ENCODE measurements around the gene LMNTD1. TPM values are rescaled to one million over a fixed set of nuclear protein-coding genes. Genes with fewer than 3 reads are reported as not detected.
A peak's percentile ranks its signal among the peaks of the same experiment; 100 is the strongest.
"Not testable (repeated sequence)": the region's sequence is repeated elsewhere in the genome, so short reads cannot be mapped to it uniquely, and the experiment has no call there.

The LMNTD1 gene, protein sequence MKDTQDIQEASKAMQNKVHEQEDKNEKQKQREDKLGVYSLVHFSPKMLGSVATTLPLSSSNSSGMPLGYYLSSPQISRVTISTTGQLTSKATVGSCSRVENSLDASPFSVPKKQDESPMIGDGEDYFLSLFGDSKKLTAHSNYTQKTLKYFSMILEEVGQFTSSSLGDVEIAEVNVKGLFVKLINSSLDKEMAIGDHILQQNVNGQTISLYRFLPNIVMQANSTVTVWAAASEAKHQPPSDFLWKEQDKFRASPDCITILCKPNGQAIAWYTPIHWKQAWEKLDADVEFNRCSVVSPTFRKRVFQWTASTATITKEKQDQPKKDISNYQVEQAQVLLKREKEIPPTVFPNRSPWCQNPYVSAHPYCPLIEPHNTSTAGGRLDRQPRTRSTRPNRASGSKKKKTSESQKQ
- polyA plus RNA-seq (2013, experiment 1 of 2; ENCODE audit: insufficient read length): 0.47 TPM
- 0.52 TPM for polyA plus RNA-seq (2013, experiment 2 of 2; ENCODE audit: insufficient read length)

DNA sequence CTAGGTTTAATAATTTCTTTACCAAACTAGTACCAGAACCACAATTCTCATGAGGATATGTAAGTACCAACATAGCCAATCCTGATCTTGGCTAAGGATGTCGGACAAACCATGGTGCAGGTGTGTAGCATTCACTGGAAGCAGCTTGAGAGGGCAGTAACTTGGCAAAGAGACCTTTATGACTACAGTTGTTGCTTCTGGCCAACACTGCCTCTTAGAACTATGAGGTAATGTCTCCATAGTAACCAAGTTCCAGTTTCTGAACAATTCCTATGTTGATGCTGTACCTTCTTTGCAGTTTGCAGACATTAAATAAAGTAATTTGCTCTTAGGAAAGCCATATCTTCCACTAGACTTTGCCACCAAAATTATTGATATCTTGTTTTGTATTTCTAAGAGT, at the start of gene LMNTD1:
Gene LMNTD1 (minus strand): TSS at position 186 of the 400 bp plus-strand sequence. CDS start 324 bp downstream, outside the sequence.
- peak; percentile 38 for DNase-seq

DNA sequence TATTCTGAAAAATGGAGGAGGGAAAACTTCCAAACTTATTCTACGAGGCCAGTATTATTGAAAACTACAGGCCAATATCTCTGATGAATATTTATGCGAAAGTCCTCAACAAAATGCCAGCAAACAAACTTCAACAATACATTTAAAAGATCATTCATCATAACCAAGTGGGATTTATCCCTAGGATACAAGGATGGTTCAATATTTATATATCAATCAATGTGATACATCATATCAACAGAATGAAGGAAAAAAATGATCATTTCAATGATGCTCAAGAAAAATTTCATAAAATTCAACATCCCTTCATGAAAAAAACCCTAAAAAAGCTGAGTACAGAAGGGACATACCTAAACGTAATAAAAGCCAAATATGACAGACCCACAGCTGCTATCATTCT, 45.9 kb upstream of the LMNTD1 start:
- DNase-seq: no peak

DNA sequence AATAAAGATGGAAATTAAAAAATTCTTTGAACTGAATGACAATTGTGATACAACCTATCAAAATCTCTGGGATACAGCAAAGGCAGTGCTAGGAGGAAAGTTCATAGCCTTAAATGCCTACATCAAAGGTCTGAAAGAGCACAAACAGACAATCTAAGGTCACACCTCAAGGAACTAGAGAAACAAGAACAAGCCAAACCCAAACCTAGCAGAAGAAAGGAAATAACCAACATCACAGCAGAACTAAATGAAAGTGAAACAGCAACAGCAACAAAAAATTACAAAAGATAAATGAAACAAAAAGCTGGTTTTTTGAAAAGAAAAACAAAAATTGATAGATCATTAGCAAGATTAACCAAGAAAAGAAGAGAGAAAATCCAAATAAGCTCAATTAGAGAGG, 42.4 kb upstream of the LMNTD1 start:
- not testable (repeated sequence) for DNase-seq

DNA sequence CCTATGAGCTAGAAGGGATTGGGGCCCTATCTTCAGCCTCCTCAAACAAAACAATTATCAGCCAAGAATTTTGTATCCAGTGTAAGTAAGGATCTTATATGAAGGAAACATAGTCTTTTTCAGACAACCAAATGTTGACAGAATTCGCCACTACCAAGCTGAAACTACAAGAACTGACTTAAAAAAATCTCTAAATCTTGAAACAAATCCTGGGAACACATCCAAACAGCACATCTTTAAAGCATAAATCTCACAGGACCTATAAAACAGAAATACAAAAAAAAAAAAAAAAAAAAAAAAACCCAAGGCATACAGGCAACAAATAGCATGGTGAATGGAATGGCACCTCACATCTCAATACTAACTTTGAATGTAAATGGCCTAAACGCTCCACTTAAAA, 41.3 kb upstream of the LMNTD1 start:
- no peak for DNase-seq

DNA sequence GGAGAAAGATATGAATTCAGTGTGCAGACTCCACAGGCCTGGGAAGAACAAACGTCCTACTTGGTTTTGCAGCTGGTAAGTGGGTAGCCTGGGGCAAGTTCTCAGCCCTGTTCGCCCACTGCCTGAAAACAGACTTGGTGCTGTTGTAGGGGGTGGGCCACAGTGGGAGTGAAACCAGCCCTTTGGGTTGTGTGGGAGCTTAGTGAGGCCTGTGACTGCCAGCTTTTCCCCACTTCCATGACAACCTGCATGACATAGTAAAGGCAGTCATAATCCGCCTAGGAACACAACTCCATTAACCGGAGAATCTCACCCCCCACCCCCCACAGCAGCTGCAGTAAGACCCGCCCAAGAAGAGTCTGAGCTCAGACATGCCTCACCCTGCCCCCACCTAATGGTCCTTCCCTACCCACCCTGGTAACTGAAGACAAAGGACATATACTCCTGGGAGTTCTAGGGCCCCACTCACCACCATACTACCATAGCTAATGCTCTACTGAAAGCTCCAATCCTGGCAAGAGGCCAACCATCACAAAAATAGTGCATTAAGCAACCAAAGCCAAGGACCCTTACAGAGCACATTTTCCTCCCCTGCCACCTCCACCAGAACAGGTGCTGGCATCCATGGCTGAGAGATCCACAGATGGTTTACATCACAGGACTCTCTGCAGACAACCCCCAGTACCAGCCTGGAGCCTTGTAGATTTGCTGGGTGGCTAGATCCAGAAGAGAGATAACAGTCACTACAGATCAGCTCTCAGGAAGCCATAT, 39.8 kb upstream of the LMNTD1 start:
- DNase-seq: no peak

DNA sequence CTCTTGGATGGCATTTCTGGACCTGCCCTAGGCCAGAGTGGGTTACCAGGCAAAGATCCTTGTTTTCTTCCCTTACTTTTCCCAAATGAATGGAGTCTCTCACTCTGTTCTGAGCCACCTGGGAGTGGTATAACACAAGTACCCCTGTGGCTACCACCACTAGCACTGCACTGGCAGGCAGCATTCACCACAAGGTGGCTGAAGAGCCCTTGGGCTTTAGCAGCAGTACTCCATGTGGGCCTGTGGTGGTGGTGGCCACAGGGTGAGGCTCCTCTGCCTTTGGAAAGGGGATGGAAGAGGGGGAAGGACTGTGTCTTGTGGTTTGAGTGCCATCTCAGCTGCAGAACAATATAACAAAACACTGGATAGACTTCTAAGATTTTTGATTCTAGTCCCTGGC, 38.1 kb upstream of the LMNTD1 start:
- peak; percentile 14 for DNase-seq

DNA sequence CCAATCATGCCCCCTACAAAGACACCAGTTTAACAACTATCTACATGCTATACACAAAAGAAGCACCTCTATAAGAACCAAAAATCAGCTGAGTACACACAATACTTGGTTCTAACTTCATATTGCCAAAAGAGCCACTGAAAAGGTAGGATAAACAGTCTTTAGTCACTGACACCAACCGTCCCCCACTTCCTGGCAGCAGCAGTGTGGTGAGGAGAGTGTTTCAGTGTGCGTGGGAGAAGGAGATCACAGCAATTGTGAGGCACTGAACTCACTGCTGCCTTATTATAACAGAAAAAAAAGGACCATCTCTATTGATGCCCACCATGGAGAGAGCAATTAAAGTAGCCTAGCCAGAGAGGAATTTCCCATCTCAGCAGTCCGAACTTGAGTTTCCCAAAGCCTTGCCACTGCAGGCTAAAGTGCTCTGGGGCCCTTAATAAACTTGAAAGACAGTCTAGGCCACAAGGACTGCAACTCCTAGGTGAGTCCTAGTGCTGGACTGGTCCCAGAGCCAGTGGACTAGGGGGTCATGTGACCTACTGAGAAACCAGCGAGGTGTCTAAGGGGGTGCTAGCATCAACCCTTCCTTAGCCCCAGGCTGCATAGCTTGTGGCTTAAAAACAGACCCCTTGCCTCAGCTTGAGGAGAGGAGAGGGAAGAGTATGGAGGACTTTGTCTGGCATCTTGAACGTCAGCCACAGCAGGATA, 37.1 kb upstream of the LMNTD1 start:
- no peak for DNase-seq

DNA sequence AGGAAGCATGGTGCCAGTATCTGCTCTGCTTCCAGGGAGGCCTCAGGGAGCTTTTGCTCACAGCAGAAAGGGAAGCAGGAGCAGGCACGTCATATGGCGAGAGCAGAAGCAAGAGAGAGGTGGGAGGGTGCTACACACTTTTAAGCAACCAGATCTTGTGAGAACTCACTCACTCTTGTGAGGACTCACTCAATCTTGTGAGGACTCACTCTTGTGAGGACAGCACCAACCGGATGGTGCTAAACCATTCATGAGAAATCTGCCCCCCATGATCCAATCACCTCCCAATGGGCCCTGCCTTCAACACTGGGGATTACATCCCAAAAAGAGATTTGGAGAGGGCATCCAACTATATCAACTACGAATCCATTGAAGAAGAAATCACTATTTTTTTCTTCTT, 34.3 kb upstream of the LMNTD1 start:
- no peak for DNase-seq

DNA sequence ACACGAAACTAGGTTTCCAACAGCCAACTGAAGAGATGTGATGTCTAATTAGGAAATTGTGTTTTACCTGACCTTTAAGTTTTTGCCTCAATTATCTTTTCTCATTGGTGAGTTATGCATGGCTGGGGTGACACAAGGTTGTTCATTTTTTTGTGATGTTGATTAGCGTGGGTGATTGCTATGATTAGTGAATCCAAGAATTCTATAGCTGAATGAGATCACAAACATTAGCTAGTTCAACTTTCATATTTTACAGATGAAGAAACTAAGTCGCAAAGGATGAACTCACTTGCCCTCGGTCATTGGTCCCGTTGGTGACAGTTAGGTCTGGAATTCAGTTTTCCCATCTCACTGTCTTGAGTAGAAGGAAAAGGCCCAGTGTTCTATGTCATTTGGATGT, 32.6 kb upstream of the LMNTD1 start:
- DNase-seq: no peak

DNA sequence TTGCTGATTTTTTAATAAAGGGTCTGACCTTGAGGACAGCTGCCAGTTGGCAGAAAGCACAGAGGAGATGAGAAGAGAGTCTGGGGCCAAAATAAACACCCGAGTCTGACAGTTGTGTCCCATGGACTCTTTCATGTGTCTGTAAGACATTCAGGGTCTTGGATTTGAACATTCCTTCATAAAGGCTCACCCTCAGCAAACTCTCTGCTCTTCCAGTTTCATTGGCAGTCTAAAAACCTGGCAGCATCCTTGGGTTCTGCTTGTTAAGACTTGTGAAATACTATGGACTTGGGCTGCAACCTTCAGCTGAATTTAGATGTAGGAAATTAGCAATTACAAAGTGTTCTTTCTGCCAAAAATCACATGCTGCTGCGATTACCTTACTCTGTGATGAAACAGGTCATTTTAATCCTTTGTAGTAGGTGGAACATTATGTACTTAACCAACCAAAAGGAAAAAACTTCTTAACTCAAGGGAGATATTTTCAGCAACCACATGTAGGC, 32.0 kb upstream of the LMNTD1 start:
- DNase-seq: peak; percentile 30

DNA sequence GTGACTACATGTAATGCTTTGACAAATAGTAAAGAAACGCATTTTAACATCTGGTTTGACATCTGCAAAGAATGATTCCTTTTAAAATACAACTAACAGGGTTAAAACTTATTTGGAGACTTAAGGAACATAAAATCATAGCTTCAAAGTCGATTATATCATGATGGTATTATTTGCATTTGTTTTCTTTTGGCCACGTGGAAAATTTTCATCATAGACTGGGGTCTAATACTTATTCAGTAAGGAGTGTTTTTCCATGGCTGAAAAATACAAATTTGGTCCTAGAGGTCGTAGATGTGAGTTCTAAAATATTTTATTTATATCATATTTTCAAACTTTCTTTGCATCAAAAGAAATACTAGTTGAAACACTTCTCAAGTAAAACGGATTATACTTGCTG, 31.5 kb upstream of the LMNTD1 start:
- DNase-seq: no peak

DNA sequence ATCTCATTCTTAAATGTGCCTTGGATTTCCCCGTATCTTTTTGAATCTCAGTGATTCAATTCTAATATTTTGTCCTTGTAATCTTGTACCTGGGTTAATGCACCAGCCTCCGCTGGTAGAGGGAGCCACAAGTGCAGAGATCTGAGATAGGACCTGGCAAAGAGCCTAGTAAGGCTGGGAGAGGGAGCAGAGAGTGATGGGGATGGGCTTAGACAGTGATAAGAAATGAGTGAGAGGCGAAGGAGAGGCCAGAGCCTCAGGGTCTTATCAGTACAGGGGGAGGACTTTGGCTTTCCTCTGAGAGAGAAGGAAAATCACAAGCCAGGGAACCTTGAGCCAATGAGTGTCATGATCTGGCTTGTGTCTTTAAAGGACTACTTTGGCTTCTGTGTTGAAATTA, 30.5 kb upstream of the LMNTD1 start:
- peak; percentile 7 for DNase-seq

DNA sequence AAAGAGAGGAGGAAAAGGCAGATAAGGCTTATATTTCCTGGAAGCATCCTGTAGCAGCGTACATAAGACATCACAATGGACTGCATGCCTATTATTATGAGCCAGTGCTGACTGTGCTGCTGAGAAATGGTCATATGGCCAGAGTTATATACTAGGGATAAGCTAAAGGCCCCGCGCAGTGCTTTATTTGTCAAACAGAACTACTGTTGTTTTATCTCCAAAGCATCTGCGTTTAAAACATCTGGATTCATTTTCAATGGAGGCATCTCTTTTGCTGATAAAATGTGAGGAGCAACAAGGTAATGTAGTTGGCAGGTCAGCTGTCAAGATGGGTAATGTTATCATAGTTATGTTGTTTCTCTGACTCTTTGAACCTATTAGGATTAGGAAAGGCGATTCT, 28.0 kb upstream of the LMNTD1 start:
- no peak for DNase-seq

DNA sequence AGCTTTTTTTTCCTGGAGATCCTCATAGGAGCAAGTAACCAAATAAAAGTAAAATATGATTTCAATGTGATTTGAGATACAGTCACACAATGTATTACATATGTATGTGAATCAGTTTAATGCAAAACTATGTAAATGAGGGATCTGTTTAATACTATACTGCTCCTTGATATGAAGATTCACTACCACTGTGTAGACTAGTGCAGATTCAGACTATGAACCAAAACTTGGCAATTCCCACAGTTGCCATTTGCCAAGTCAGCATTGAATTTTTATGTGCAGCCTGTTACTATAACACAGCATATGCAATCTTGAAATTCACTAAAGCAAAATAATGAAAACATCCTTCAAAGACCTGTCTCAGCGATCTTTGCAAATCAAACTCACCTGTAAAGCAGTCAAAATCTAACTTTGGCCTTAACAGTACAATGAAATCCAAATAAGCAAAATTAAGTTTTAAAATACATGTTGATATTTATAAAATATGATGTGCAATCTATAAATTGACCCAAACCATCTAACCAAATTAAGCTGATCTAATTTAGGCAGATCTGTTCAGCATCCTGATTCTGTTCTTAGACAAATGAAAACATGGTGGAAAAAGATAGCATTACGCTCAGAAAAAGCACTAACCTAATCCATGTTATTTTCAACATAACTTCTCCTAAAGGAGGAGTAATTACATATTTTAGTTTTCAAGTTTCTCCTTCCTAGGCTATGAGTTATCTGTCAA, 25.5 kb upstream of the LMNTD1 start:
- no peak for DNase-seq

DNA sequence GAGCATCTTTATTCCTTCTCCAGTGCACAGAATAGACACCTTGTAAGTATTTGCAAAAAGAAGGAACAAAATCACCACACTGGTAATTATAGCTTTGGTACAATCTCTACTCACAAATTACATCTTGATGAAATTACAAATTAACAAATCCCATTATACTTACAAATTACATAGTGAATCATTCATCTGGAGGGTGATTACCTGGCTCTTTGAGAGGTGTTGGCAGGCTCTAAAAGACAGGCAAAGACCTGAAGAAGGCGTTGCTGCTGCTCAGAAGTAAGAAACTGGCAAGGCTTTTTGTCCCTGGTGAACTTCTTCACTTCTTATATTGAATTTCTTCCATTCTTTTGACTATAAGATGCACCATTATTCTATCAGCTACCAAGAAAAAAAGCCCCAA, 21.7 kb upstream of the LMNTD1 start:
- DNase-seq: no peak

DNA sequence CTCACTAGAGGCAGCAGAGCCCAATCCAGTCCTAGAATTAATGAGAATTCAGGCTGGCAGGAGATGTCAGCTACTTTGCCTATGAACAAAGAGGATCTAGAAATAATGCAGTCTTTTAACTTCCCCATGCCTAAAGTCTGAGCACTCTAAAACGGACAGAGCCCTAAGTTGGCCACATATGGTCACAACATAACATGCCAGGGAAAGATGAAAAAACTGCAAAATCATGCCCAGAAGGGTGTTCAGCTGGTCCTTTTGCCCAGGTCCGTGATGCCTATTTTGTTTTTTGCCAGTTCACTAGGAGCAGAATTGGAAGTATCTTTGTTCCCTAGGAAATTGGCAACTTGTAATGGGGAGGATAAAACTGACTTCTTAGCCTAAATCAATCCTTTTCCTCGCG, 20.3 kb upstream of the LMNTD1 start:
- DNase-seq: no peak

DNA sequence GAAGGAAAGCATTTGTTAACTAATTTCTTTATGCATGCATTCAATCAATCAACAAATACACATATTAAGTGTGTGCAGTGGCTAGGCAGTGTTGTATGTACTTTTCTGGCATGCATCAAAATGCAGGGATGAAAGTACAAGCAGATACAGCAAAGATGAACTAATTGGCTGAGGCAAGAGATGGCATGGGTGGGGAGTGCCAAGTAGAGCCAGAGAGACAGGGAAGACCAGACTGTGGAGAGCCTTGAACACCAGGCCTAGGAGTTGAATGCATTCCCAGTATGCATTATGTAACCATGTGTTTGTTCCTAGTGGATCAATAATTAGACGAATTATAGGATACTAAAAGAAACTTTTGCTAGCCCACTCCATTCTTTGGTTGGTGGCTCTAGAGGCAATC, 17.3 kb upstream of the LMNTD1 start:
- no peak for DNase-seq

DNA sequence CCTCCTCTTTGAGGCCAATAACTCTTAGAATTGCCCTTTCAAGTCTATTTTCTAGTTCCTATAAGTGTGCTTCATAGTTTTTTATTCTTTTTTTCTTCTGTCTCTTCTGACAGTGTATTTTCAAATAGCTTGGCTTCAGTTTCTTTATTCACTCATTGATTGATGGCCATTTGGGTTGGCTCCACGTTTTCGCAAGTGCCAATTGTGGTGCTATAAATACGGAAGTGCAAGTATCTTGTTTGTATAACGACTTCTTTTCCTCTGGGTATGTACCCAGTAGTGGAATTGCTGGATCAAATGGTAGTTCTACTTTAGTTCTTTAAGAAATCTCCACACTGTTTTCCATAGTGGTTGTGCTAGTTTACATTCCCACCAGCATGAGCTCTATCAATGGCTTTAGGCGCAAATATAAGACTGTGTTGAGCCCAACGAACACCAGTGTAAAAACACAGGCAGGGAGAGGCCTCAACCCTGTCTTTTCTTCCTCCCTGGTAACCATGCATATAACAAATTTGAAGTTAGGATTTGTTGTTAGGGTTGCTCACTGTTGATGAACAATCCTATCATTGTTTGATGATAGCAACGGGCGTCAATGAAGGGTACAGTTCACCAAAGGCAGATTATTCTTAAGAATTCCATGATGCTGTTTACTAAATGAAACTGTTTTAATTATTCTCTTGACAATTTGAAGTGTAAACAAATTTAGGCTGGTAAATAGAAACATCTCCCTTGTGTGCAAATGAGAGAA, 13.3 kb upstream of the LMNTD1 start:
- DNase-seq: no peak

DNA sequence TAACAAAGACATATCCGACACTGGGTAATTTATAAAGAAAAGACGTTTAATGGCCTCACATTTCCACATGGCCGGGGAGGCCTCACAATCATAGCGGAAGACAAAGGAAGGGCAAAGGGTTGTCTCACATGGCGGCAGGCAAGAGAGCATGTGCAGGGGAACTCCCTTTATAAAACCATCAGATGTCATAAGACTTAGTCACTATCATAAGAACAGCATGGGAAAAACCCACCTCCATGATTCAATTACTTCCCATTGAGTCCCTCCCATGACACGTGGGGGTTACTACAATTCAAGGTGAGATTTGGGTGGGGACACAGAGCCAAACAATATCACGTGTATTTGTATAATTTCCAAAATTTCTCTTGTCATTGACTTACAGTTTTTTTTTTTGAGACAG, 5.5 kb upstream of the LMNTD1 start:
- DNase-seq: peak; percentile 5

DNA sequence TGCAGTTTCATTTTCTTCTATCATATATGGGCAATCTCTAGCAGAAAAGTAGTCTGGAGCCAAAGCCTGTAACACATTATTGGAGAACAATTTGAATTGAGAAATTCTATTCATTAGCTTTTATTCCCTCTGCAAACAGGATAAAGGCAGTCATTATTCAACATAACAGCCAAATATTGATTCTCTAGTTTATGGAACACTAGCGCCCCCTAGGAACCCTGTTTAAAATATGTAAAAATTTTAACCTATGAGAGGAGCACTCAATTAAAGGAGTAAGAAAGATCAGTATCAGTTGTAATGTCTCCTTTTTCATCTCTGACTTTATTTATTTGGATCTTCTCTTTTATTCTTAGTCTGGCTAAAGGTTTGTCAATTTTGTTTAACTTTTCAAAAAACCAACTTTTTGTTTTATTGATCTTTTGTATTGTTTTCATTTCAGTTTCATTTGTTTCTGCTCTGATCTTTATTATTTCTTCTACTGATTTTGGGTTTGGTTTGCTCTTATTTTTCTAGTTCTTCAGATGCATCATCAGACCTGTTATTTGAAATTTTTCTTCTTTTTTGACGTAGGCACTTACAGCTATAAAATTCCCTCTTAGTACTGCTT, 4.8 kb upstream of the LMNTD1 start:
- peak; percentile 53 for DNase-seq

DNA sequence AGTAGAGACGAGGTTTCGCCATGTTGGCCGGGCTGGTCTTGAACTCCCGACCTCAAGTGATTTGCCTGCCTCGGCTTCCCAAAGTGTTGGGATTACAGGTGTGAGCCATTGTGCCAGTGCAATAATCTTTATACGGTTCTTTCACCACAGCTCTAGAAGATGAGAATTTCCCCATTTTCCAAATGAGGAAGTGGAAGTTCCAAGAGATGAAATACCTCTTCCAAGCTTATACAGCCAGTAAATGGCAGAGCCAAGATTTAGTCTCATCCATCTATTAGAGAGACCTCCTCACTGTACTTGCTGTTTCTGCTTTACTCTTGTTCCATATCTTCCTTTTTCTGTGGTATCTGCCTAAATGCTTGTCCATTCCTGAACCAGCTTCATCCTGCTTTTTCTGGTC, 3.1 kb upstream of the LMNTD1 start:
- no peak for DNase-seq
